ENCODE measurements around the gene CA12.
A peak's percentile ranks its signal among the peaks of the same experiment; 100 is the strongest.

The CA12 gene

DNA sequence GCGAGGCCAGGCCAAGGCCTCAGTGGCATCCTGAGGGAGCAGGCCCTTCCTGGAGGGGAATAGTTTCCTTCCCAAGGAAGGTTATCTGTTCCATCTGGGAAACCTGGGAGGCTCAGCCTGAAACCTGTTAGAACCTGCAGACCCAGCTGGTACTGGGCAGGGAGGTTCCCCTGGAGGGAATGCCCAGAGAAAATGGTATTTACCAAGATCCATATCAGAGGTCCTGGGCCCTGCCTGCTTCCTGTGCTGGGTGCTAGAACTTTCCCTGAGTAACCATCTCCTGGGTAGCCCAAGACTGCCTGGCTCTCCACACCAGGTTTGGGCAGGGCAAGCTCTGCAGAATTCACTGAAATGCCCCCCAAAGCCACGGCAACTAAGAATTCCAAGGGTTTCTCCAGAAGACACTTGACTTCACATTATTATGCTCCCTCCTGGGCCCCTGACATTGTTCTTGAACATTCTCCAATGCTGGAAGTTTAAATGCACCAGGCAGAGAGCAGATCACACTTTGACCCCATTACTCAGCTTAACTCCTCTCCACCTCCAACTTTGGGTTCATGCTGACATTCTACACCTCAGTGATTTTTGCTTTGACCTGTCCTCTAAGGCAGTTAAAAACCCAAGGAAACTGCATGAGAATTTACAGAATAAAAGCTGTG, 2.0 kb downstream of the CA12 start:
- DNase-seq: no peak

- DNase-seq: no peak
Observed at GRCh38 chr15:63378946-63379345, 2.7 kb downstream of the CA12 start.

- peak in 24 of 51 donors; percentile 7 to 67 (median 28) for DNase-seq
Observed at GRCh38 chr15:63374686-63375520, 6.7 kb downstream of the CA12 start.

- DNase-seq: no peak
Observed at GRCh38 chr15:63373866-63374548, 7.6 kb downstream of the CA12 start.

GRCh38 chr15:63373330-63373729, 8.3 kb downstream of the CA12 start:
- no peak for DNase-seq

DNA sequence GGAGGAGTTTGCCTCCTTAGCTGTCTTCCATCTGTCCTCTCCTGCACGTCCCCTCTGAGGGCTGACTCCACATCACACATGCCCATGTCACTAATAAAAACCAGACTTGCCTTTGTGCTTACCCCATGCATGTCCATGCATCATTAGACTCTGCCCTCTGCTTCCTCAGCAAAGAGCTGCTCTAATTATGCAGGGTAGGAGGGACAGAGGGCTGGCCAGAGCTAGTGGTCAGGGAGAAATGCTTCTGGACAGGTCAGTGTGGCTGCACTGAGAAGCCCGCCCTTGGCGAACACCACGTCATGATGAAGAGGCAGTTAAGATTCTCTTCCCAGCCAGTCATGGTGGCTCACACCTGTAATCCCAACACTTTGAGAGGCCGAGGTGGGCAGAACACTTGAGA, 8.9 kb downstream of the CA12 start:
- no peak for DNase-seq

DNA sequence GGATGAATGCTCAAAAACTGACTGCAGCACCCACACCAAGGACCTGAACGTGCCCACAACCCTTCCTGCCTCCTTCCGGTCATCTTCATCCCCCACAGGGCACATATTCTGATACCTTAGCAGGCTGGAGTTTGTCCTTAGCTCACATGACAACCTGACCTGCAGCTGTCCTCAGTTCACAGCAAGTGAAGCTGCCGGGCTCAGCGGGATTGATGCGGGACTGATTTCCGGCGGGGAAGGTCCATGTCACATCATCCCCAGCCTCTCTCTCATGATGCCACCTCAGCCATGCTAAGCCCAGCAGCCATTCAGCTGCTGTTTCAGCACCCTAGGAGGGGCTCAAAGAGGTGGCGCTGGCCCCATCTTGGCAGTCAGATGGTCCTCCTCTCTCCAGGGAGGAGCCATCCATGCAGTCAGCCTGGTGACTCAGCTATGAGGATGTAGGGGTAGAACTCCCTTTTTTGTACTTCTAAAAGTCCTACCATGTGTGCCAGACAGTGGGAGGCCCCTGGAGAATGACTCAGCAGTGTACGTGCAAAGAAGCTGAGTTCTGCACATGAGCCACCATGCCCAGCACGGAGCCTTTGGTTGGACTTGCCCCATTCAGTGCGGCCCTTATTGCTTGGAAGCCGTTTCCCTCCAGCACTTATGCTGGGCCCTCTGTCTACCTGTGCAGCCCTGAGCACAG, 9.5 kb downstream of the CA12 start:
- peak in 2 of 51 donors; percentile 32 to 53 for DNase-seq

GRCh38 chr15:63371297-63371918, 10.2 kb downstream of the CA12 start:
- no peak for DNase-seq

DNA sequence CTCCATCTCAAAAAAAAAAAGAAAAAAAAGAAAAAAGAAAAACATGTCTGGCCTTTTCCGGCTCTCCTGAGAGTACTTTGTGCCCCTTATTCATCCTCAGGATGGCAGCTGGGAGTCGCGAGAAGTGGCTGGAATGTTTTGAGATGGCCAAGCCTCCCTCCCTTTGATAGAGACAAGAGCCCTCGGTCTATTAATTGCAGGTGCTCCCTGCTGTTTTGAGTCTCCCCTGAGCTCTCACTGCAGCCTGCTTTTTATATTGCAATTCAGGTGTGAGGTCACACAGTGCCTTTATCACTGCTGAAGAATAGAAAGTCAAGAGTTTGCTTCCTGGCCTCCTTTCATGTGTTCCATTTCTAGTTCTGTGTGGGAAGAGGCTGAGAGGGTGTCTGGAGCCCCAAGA, 10.9 kb downstream of the CA12 start:
- no peak for DNase-seq

GRCh38 chr15:63369781-63370180, 11.9 kb downstream of the CA12 start:
- DNase-seq: no peak

DNA sequence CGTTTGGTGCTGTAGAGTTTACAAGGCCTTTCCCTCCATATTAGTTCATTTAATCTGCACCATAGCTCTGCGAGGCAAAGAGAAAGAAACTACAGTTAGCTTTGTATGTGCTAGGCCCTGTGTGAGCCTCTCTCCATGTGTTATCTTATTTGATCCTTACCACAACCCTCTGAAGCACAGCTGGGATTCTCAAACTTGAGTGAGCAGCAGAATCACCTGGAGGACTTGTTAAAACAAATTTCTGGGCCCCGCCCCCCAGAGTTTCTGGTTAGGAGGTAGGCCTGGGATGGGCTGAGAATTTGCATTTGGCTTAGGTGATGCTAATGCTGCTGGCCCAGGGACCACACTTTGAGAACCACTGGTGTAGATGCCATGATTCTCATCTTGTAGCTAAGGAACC, 12.3 kb downstream of the CA12 start:
- DNase-seq: no peak

- no peak for DNase-seq
Observed at GRCh38 chr15:63368503-63368902, 13.1 kb downstream of the CA12 start.

DNA sequence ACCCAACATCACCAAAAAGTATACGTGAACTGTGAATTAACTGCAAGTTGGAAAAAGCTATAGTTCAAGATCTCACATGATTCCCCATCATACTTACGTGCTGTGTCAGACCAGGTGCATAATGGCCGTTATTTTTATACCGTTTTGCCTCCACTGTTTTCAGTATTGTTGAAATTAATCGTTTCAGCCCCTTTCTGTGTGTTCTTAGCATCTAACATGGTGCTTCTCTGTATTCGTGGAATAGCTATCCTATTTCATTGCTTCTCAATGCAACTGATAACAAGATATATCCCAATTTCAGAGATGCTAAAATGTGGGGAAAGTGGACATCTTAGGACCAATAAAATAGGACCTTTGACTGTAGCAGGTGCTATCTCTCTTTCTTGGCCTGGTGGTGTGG, 13.7 kb downstream of the CA12 start:
- DNase-seq: no peak

DNA sequence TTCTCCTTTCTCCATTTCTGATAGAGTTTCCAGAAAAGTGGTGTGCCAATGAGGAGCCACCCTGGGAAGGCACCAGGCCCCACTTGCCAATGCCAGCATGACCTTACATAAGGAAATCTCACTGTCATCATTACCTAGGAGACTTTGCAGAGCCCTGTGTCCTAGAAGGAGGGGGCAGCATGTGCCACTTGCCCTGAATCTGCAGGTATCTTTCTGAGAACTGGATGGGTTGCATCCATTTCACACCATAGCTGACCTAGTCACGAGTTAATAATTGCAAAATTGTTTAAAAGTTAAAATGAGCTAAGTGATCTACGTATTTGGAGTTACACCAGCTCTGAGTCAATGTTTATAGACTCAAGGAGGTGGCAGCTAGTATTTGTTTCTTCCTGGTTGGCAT, 14.3 kb downstream of the CA12 start:
- no peak for DNase-seq

DNA sequence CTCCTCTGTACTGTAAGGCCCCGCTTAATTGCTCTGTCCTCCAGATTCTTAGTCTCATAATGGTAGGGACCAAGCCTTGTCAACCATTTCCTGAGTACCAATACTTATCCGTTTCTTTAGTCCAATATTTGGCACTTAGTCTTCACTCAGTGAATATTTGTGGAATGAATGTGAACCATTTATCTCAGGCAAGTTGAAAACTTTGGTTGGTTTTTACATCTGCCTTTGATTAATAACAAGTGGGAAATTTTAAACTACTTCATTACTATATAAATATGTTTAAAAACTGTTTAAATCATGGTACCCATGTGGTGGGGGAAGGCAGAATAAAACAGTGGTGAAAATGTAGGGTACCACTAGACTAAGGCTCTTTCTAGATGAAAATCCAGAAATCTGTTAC, 15.2 kb downstream of the CA12 start:
- no peak for DNase-seq

DNA sequence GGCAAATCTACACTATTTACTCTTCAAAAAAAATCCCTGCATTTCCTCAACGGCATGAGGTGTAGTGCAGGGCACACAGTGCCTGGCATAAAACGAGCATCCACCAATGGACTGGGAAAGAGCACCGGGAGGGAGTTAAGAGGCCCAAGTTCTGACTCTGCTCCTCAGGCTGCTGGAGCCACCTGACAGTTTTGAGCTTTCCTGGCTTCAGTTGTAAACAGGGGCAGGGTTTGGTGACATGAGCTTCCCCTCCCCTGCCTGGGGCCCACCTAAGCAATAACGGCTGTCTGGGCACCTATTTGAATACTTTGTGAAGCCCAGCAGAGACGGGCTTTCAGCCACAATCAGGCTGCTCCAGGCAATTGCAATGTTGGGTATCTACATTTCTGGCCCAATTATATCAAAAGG, 16.4 kb downstream of the CA12 start:
- DNase-seq: no peak

- no peak for DNase-seq
Observed at GRCh38 chr15:63364399-63365272, 17.0 kb downstream of the CA12 start.

GRCh38 chr15:63363292-63363691, 18.4 kb downstream of the CA12 start:
- no peak for DNase-seq

DNA sequence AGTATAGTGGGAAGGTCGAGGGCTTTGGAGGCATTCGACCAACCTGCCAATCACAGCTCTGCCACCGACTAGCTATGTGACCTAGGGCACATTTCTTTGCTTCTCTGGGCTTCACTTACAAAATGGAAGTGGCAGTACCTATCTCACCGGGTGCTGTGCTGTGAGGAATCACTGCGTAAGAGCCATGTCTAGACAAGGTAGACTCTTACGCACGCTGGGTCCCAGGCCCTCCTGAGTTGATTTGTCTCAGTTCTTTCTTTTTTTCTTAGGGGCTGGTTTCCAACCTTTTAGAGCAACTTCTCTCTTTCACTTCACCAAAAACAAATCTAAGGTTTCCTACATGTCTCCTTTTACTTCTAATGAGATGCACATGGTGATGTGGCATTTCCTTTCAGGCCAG, 18.8 kb downstream of the CA12 start:
- no peak for DNase-seq

- no peak for DNase-seq
Observed at GRCh38 chr15:63362196-63362595, 19.4 kb downstream of the CA12 start.

- DNase-seq: no peak
Observed at GRCh38 chr15:63360170-63360569, 21.5 kb downstream of the CA12 start.
